BLaER1 (cell line): ENCODE measurements around the gene DDX23.
"Not testable (repeated sequence)": the region's sequence is repeated elsewhere in the genome, so short reads cannot be mapped to it uniquely, and the experiment has no call there.

Source experiments
- H3K27ac ChIP-seq: shearing (Covaris generic); formaldehyde crosslinking; 2 replicates; pipeline ENCODE4 v1.8.1; 2022
- H3K27me3 ChIP-seq: shearing (Covaris generic); formaldehyde crosslinking; 2 replicates; pipeline ENCODE4 v1.8.1; 2022
- H3K36me3 ChIP-seq: shearing (Covaris generic); formaldehyde crosslinking; 2 replicates; pipeline ENCODE4 v1.8.1; 2022
- H3K4me1 ChIP-seq: shearing (Covaris generic); formaldehyde crosslinking; 2 replicates; pipeline ENCODE4 v1.8.1; 2022
- H3K4me2 ChIP-seq: shearing (Covaris generic); formaldehyde crosslinking; 2 replicates; pipeline ENCODE4 v1.8.1; 2022
- H3K4me3 ChIP-seq: shearing (Covaris generic); formaldehyde crosslinking; 2 replicates; pipeline ENCODE4 v1.8.1; 2022
- H3K9ac ChIP-seq: shearing (Covaris generic); formaldehyde crosslinking; 2 replicates; pipeline ENCODE4 v1.8.1; 2022
- H3K9me3 ChIP-seq: shearing (Covaris generic); formaldehyde crosslinking; 2 replicates; pipeline ENCODE4 v1.8.1; 2022
- H4K20me1 ChIP-seq: shearing (Covaris generic); formaldehyde crosslinking; 2 replicates; pipeline ENCODE4 v1.8.1; 2022
- Cebpa-rat ChIP-seq: shearing (Covaris generic); IDR thresholded peaks from 2 replicates; pipeline ENCODE4 v1.8.1; 2022

The DDX23 gene

DNA sequence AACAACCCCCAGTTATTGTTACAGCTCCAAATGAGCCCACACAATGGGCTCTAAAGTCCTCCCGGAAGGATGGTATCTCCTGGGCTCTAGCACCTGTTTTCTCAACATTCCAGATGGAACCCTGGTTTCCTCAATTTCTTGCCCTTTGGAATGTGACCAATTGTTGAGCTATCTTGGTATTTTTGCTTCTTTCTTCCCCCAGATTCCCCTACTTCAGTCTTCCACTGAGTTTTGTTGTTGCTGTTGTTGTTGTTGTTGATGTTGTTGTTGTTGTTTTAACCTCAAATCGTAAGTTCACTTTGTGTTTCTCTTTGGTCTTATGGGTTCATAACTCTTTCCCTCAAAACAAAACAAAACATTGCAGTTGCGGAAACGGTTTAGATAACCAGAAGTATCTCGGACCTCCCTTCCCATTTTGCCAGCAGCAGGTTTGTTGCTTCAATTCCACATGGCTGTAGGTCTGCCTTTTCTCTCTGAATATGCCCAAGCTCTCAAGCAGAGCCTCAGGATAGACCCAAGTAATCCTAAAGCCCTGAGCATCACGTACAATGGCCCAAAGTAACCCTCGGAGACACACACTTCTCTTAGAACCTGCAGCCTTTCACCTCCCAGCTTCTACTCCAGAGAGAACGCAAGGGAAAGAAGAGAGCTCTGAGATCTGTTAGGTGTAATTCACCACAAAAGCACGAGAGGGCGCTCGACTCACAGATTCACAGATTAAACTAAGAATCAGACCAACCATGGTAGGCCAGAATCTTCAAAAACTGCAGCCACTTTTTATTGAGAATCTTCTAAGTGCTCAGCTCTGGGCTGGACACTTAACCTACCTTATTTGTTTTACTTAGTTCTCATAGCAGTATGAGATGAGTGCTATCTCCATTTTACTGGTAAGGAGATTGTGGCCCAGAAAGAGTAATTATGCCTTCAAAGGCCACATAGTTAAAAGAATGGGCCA is 1.0 kb upstream of the DDX23 start:
- Histone ChIP-seq H3K27me3 (no peaks in the 10 kb centered on the region), H3K9me3 (no peaks in the 10 kb centered on the region), H3K36me3 (peaks cover 24% of the 10 kb centered on the region), H3K4me2 (peak overlapping the region; percentile 95), H3K27ac (peak overlapping the region; percentile 99), H3K9ac (peak overlapping the region; percentile 99), H3K4me3 (peak overlapping the region; percentile 94), H3K4me1 (peaks cover 49% of the 10 kb centered on the region), H4K20me1 (peaks cover 35% of the 10 kb centered on the region)
- TF ChIP-seq Cebpa-rat: no peak

DNA sequence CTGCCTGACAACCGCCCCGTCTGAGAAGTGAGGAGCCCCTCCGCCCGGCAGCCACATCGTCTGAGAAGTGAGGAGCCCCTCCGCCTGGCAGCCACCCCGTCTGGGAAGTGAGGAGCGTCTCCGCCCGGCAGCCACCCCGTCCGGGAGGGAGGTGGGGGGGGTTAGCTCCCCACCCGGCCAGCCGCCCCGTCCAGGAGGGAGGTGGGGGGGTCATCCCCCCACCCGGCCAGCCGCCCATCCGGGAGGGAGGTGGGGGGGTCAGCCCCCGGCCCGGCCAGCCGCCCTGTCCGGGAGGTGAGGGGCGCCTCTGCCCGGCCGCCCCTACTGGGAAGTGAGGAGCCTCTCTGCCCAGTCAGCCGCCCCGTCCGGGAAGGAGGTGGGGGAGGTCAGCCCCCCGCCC is 9.9 kb downstream of the DDX23 start:
- H3K4me2 ChIP-seq, H3K4me1 ChIP-seq, H3K27me3 ChIP-seq, H3K9ac ChIP-seq, H3K27ac ChIP-seq, H3K9me3 ChIP-seq, H3K4me3 ChIP-seq: not testable (repeated sequence)
- Histone ChIP-seq H3K36me3 (peaks cover 91% of the 10 kb centered on the region), H4K20me1 (peaks cover 38% of the 10 kb centered on the region)

- no peaks in the 10 kb centered on the region for H3K4me1 ChIP-seq
- peaks cover 49% of the 10 kb centered on the region for H4K20me1 ChIP-seq
- H3K27me3 ChIP-seq: no peaks in the 10 kb centered on the region
- no peak overlapping the region for H3K9ac ChIP-seq
- no peak for TF ChIP-seq Cebpa-rat
- no peak overlapping the region for H3K27ac ChIP-seq
- no peaks in the 10 kb centered on the region for H3K9me3 ChIP-seq
- peaks cover 91% of the 10 kb centered on the region for H3K36me3 ChIP-seq
- H3K4me2 ChIP-seq: no peak overlapping the region
- no peak overlapping the region for H3K4me3 ChIP-seq
These were observed 13.9 kb downstream of the DDX23 start for GRCh38 chr12:48838048-48838447.

- peaks cover 100% of the 10 kb centered on the region for H3K36me3 ChIP-seq
- H3K4me3 ChIP-seq: no peak overlapping the region
- no peaks in the 10 kb centered on the region for H3K9me3 ChIP-seq
- H3K27ac ChIP-seq: no peak overlapping the region
- no peak overlapping the region for H3K9ac ChIP-seq
- peaks cover 95% of the 10 kb centered on the region for H4K20me1 ChIP-seq
- H3K27me3 ChIP-seq: no peaks in the 10 kb centered on the region
- TF ChIP-seq Cebpa-rat: no peak
- H3K4me1 ChIP-seq: peaks cover 8% of the 10 kb centered on the region
- no peak overlapping the region for H3K4me2 ChIP-seq
These were observed 19.5 kb downstream of the DDX23 start for GRCh38 chr12:48832321-48833060.

- Histone ChIP-seq H3K9ac (no peak overlapping the region), H3K27ac (no peak overlapping the region), H3K4me1 (peaks cover 8% of the 10 kb centered on the region), H3K9me3 (no peaks in the 10 kb centered on the region), H3K36me3 (peaks cover 100% of the 10 kb centered on the region), H3K27me3 (no peaks in the 10 kb centered on the region), H3K4me2 (no peak overlapping the region), H3K4me3 (no peak overlapping the region), H4K20me1 (peaks cover 95% of the 10 kb centered on the region)
- no peak for TF ChIP-seq Cebpa-rat
These were observed 20.7 kb downstream of the DDX23 start for GRCh38 chr12:48831257-48831656.

- TF ChIP-seq Cebpa-rat: no peak
- H3K27me3 ChIP-seq: no peaks in the 10 kb centered on the region
- H3K4me2 ChIP-seq: no peak overlapping the region
- no peak overlapping the region for H3K27ac ChIP-seq
- H3K36me3 ChIP-seq: peaks cover 100% of the 10 kb centered on the region
- peaks cover 8% of the 10 kb centered on the region for H3K4me1 ChIP-seq
- H3K4me3 ChIP-seq: no peak overlapping the region
- H4K20me1 ChIP-seq: peaks cover 89% of the 10 kb centered on the region
- no peaks in the 10 kb centered on the region for H3K9me3 ChIP-seq
- H3K9ac ChIP-seq: no peak overlapping the region
These were observed 23.0 kb downstream of the DDX23 start for GRCh38 chr12:48828841-48829575.

DNA sequence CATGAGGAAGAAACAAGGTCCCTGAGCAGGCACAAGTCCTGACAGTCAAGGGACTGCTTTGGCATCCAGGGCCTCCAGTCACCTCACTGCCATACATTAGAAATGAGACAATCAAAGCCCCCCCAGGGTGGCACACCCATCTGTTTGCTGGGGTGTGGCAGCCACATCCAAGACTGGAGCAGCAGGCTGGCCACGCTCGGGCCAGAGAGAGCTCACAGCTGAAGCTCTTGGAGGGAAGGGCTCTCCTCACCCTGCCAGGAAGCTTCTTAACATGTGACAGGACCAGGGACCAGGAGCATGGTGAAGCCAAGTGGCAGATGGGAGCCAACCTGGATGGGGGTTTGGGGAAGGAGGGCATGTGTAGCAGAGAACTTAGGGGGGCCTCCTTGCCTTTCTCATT is 23.7 kb downstream of the DDX23 start:
- Histone ChIP-seq H3K4me2 (no peak overlapping the region), H4K20me1 (peaks cover 92% of the 10 kb centered on the region), H3K9ac (no peak overlapping the region), H3K36me3 (peaks cover 100% of the 10 kb centered on the region), H3K27ac (no peak overlapping the region), H3K27me3 (no peaks in the 10 kb centered on the region), H3K4me3 (no peak overlapping the region), H3K4me1 (peaks cover 8% of the 10 kb centered on the region), H3K9me3 (no peaks in the 10 kb centered on the region)
- TF ChIP-seq Cebpa-rat: no peak

DNA sequence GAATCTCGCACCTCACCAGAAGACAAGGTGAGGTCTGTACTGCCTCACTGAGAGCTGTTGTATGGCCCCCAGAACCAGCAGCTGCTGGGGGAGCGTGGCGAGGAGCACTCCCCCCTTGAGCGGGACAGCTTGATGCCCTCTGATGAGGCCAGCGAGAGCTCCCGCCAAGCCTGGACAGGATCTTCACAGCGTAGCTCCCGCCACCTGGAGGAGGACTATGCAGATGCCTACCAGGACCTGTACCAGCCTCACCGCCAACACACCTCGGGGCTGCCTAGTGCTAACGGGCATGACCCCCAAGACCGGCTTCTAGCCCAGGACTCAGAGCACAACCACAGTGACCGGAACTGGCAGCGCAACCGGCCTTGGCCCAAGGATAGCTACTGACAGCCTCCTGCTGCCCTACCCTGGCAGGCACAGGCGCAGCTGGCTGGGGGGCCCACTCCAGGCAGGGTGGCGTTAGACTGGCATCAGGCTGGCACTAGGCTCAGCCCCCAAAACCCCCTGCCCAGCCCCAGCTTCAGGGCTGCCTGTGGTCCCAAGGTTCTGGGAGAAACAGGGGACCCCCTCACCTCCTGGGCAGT is 24.4 kb downstream of the DDX23 start:
- no peak overlapping the region for H3K4me2 ChIP-seq
- no peaks in the 10 kb centered on the region for H3K27me3 ChIP-seq
- no peak overlapping the region for H3K27ac ChIP-seq
- H3K4me3 ChIP-seq: no peak overlapping the region
- peaks cover 8% of the 10 kb centered on the region for H3K4me1 ChIP-seq
- no peaks in the 10 kb centered on the region for H3K9me3 ChIP-seq
- no peak overlapping the region for H3K9ac ChIP-seq
- H4K20me1 ChIP-seq: peaks cover 92% of the 10 kb centered on the region
- H3K36me3 ChIP-seq: peaks cover 100% of the 10 kb centered on the region
- TF ChIP-seq Cebpa-rat: no peak

- no peak for TF ChIP-seq Cebpa-rat
These were observed 24.9 kb downstream of the DDX23 start for GRCh38 chr12:48827026-48827425.

More at GRCh38 chr12:48827026-48827425, 24.9 kb downstream of the DDX23 start:
- H3K36me3 ChIP-seq: peaks cover 100% of the 10 kb centered on the region
- peaks cover 92% of the 10 kb centered on the region for H4K20me1 ChIP-seq
- H3K27me3 ChIP-seq: no peaks in the 10 kb centered on the region
- H3K27ac ChIP-seq: no peak overlapping the region
- no peak overlapping the region for H3K4me3 ChIP-seq
- H3K9me3 ChIP-seq: no peaks in the 10 kb centered on the region
- H3K9ac ChIP-seq: no peak overlapping the region
- H3K4me1 ChIP-seq: peaks cover 8% of the 10 kb centered on the region
- H3K4me2 ChIP-seq: no peak overlapping the region
